ENCODE data around the gene PPP2R1A.

Gene PPP2R1A

DNA sequence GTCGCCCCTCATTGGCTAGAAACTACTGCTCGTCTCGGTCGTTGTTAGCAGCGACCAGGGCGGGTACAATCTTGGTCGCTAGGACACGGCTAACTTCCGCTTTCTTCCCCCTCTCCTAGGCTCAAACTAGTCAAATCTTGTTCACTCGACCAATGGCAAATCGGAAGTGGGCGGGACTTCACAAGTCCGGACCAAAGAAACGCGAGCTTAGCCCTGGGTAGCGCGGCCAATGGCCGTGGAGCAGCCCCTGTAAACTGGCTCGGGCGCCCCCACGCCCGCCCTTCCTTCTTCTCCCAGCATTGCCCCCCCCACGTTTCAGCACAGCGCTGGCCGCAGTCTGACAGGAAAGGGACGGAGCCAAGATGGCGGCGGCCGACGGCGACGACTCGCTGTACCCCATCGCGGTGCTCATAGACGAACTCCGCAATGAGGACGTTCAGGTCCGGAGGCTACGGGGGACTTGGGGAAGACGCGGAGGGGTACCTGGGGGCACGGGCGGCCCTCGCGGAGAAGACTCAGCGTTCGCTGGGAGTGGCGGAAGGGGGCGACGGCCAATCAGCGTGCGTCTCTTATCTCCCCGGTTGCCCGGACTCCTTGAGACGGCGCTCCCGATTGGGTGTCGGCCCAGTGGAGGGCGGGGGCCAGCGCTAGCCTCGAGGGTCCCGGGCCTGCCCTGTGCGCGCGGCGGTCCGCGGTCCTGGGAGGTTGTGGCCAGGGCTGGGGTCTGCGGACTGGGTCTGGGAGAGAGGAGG is at the start of gene PPP2R1A:
Gene PPP2R1A, plus strand, starts transcription at position 318 of the 752 bp plus-strand sequence. Its CDS starts 45 bp downstream, at position 363.
- peak; percentile 97 for DNase-seq

DNA sequence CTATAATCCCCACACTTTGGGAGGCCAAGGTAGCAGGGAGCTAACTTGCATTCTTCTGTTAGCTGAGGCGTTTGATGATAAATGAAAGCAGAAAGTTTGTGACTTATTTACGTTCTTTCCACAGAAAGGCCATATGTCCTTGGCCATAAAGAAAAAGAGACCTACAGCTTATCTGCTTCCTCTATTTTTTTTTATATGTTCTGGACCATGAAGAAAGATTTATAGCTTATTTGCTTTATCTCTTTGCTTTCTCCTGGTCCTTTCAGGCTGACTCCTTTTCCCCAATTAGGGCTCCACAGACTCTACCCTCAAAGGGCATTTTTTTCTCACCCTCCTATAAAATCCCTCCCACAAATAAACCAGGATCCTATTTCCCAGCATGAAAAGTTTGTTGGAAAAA is 48.6 kb upstream of the PPP2R1A start:
- no peak for DNase-seq

GRCh38 chr19:52142001-52142595 is 47.8 kb upstream of the PPP2R1A start:
- DNase-seq = no peak

GRCh38 chr19:52148256-52148655 is 41.6 kb upstream of the PPP2R1A start:
- DNase-seq = no peak

DNA sequence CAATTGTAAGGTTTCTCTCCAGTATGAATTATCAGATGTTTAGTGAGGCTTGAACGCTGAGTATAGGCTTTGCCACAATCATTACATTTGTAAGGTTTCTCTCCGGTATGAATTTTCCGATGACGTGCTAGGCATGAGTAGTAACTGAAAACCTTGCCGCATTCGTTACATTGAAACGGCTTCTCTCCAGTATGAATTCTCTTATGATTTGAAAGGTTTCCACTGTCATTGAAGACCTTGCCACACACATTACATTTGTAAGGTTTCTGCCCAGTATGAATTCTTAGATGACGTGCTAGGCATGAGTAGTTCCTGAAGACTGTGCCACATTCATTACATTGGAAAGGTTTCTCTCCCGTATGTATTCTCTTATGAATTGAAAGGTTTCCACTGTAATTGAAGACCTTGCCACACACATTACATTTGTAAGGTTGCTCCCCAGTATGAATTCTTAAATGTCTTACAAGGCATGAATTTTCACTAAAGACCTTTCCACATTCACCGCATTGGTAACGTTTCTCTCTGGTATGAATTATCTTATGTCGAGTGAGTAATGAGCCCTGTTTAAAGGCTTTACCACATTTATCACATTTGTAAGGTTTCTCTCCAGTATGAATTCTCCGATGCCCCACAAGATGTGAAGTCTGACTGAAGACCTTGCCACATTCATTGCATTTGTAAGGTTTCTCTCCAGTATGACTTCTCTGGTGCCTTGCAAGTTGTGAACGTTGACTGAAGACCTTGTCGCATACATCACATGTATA is 34.1 kb upstream of the PPP2R1A start:
- no peak for DNase-seq

DNA sequence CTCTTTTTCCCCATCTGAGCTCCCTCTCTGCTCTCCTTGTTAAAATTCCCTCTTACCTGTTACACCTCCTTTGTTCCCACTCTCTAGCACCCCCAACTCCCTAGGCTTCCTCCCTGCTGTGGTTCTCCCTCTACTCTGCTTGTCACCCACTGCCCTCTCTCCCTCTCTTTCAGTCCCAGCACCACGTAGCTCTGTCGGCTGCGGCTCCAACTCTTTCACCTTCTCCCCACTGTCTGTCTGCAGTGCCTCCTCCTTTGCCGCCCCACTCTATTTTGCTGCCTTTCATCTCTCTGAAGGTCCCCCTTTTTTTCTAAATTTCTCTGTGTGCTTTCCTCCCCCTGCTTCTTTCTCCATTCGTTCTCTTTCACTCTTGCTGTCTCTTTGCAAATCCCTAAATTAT is 19.5 kb upstream of the PPP2R1A start:
- DNase-seq = no peak

- no peak for DNase-seq
Observed at GRCh38 chr19:52170863-52171320, 19.0 kb upstream of the PPP2R1A start.

GRCh38 chr19:52171321-52172169 is 18.3 kb upstream of the PPP2R1A start, which contains the start of gene ZNF836:
Gene ZNF836 (minus strand): TSS chr19:52171621. CDS start chr19:52168072, 3,549 bp downstream.
- peak; percentile 61 for DNase-seq

GRCh38 chr19:52172347-52172746 is 17.5 kb upstream of the PPP2R1A start:
- no peak for DNase-seq

GRCh38 chr19:52176574-52176973 is 13.3 kb upstream of the PPP2R1A start:
- DNase-seq = no peak

GRCh38 chr19:52187407-52187806 is 2.4 kb upstream of the PPP2R1A start:
- DNase-seq = no peak

DNA sequence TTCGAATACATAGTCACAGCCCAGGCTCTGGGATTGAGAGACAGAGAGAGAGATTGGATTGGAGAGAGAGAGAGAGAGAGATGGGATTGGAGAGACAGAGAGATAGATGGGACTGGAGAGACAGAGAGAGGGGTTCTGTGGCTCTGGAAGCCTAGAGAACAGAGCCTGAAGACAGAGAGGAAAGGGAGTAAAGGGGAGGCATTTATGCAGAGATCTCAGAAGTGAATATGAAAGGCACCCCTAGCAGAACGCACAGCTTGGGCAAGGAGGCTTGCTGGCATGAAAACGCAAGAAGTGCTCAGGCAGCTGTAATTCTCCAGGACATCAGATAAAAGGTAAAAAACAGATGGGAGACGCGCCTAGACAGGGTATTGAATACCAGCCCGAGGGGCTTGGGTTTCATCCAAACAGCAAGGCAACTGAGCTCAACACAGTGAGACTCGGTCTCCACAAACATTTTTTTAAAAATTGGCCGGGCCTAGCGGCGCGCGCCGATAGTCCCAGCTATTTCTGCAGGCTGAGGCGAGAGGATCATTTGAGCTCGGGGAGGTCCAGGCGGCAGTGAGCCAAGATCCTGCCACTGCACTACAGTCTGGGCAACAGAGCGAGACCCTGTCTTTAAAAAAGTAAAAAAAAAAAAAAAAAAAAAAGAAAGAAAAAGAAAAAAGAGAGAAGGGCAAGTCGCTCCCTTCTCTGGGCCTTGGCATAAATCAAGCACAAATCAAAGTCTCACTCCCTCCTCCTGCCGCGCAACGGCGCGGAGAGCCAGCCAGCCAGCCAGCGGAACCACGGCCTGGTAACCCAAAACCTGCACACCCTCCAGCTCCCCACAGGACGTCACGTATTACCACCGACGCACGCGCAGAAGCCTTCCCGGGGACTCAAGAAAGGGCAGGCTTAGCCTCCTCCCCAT is 774 bp upstream of the PPP2R1A start:
- no peak for DNase-seq

- DNase-seq = no peak
Observed at GRCh38 chr19:52190487-52191293, 838 bp downstream of the PPP2R1A start.

GRCh38 chr19:52191389-52191788 is 1.5 kb downstream of the PPP2R1A start:
- DNase-seq = no peak

DNA sequence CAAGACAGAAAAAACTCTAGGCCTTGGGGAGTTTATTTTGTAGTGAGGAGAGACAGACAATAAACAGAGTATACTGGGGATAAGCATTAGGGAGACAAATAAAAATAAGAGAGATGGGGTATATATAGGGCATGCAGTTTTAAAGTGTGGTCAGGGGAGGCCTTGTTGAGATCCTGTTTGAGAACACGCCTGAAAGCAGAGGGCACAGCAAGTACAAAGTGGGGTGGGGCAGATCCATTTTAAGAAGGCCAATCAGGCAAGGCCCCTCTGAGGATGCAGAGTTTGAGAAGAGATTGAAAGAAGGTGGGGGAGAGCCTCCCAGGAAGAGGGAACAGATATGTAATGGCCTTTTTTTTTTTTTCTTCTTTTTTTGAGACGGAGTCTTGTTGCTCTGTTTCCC is 2.1 kb downstream of the PPP2R1A start:
- DNase-seq = no peak

- DNase-seq = no peak
Observed at GRCh38 chr19:52196256-52196967, 6.6 kb downstream of the PPP2R1A start.

GRCh38 chr19:52197964-52198363 is 8.1 kb downstream of the PPP2R1A start:
- no peak for DNase-seq

- DNase-seq = no peak
Observed at GRCh38 chr19:52198678-52199077, 8.8 kb downstream of the PPP2R1A start.

GRCh38 chr19:52200044-52200443 is 10.2 kb downstream of the PPP2R1A start:
- DNase-seq = no peak
